Measurements from ENCODE around the gene GPR18.

- no peak for TF ChIP-seq EZH2 (IDR thresholded peaks at IDR 0.05)
- TF ChIP-seq POLR2AphosphoS5 (IDR thresholded peaks at IDR 0.05; ENCODE audit: borderline replicate concordance, low read depth, low read length), result no peak
Observed at GRCh38 chr13:99256709-99257108, 1.5 kb downstream of the GPR18 start.

All from SK-N-MC (cell line).